Smooth muscle cell (in vitro differentiated cells): ENCODE data around the gene MPP2. TPM values are rescaled to one million over a fixed set of nuclear protein-coding genes. Genes with fewer than 3 reads are reported as not detected.
"Not testable (repeated sequence)": the region's sequence is repeated elsewhere in the genome, so short reads cannot be mapped to it uniquely, and the experiment has no call there.

ENCODE experiments used
- DNase-seq: peaks from one replicate; lab custom pipeline; 2025; ENCODE audit not compliant: unreplicated experiment; lab: John Stamatoyannopoulos, UW
- H2AFZ ChIP-seq: fragments of 200-600 bp; sonication (generic); 2 replicates; pipeline ENCODE4 v1.6.0; 2016; ENCODE audit warnings: antibody characterized with exemption, low read depth, mild to moderate bottlenecking
- H3F3A ChIP-seq: fragments of 200-600 bp; sonication (generic); 2 replicates; pipeline ENCODE4 v1.6.0; 2017; ENCODE audit warnings: antibody characterized with exemption, low read depth
- H3K27ac ChIP-seq: fragments of 200-600 bp; sonication (generic); 2 replicates; pipeline ENCODE4 v1.5.1; 2016; ENCODE audit warnings: low read depth, mild to moderate bottlenecking
- H3K27me3 ChIP-seq: fragments of 200-600 bp; sonication (generic); 2 replicates; pipeline ENCODE4 v1.6.1; 2016; ENCODE audit warnings: low read depth, mild to moderate bottlenecking
- H3K36me3 ChIP-seq: fragments of 200-600 bp; sonication (generic); 2 replicates; pipeline ENCODE4 v1.5.1; 2016; ENCODE audit warnings: low read depth
- H3K4me1 ChIP-seq: fragments of 200-600 bp; sonication (generic); 2 replicates; pipeline ENCODE4 v1.5.1; 2016; ENCODE audit warnings: low read depth
- H3K4me2 ChIP-seq: fragments of 200-600 bp; sonication (generic); 2 replicates; pipeline ENCODE4 v1.6.0; 2016; ENCODE audit warnings: mild to moderate bottlenecking
- H3K4me3 ChIP-seq: fragments of 200-600 bp; sonication (generic); 2 replicates; pipeline ENCODE4 v1.5.1; 2016; ENCODE audit warnings: mild to moderate bottlenecking
- H3K79me2 ChIP-seq: fragments of 200-600 bp; sonication (generic); 2 replicates; pipeline ENCODE4 v1.6.0; 2016; ENCODE audit warnings: low read depth, mild to moderate bottlenecking
- H3K9ac ChIP-seq: fragments of 200-600 bp; sonication (generic); 2 replicates; pipeline ENCODE4 v1.6.0; 2016; ENCODE audit warnings: low read depth
- H3K9me3 ChIP-seq: fragments of 200-600 bp; sonication (generic); replicated peaks from 2 replicates; pipeline ENCODE4 v1.5.1; 2016; ENCODE audit warnings: low read depth
- H4K20me1 ChIP-seq: fragments of 200-600 bp; sonication (generic); 2 replicates; pipeline ENCODE4 v1.6.0; 2016; ENCODE audit warnings: low read depth
- CTCF ChIP-seq: fragments of 200-600 bp; sonication (generic); IDR thresholded peaks from 2 replicates; pipeline ENCODE4 v1.5.1; 2017; ENCODE audit warnings: borderline replicate concordance, mild to moderate bottlenecking, antibody characterized with exemption; ENCODE audit not compliant: insufficient read depth, poor library complexity, severe bottlenecking
- WGBS: methylation state at CpG from one replicate; pipeline ENCODE4 v1.1.7; 2016; ENCODE audit warnings: low lambda C conversion rate; 5-methylcytosine and 5-hydroxymethylcytosine counted together
- polyA plus RNA-seq: library from polyadenylated mRNA; unstranded; fragments of >200 nt; fragmentation: Nextera tagmentation; extraction: Ambion mirVana; gene quantifications from 2 replicates; pipeline ENCODE4 v1.2.1, GENCODE V29; 2016
- total RNA-seq: library from RNA; depleted of rRNA; stranded (reverse); fragments of >200 nt; gene quantifications from 2 replicates; pipeline ENCODE4 v1.2.3, GENCODE V29; 2014

The MPP2 gene
- total and polyA plus RNA-seq, 2 experiments from 2014 or later = 15.4 to 19.4 TPM

- H3K4me1 ChIP-seq = peaks cover 5% of the 10 kb centered on the region
- H3K4me3 ChIP-seq = no peak within 1 kb of the TSS
- DNase-seq = no peak
- no peak within 1 kb of the TSS for H3K4me2 ChIP-seq
- TF ChIP-seq CTCF = no peak
- no peaks in the 10 kb centered on the region for H3F3A ChIP-seq
- no peak within 1 kb of the TSS for H3K9ac ChIP-seq
- H3K27ac ChIP-seq = no peak within 1 kb of the TSS
- no peaks in the 10 kb centered on the region for H3K36me3 ChIP-seq
- H3K9me3 ChIP-seq = no peaks in the 10 kb centered on the region
- H2AFZ ChIP-seq = no peak within 1 kb of the TSS
- 84% methylated on average over 17 of the region's 17 CpGs for WGBS
- peaks cover 18% of the 10 kb centered on the region for H3K27me3 ChIP-seq
- no peaks in the 10 kb centered on the region for H3K79me2 ChIP-seq
- H4K20me1 ChIP-seq = no peaks in the 10 kb centered on the region
These were observed 34.8 kb upstream of the MPP2 start, which contains the start of gene PPY for GRCh38 chr17:43942051-43942685. Gene PPY (minus strand): TSS chr17:43942476. CDS start chr17:43941654, 822 bp downstream.

GRCh38 chr17:43940630-43941029 is 33.3 kb upstream of the MPP2 start:
- no peak overlapping the region for H3K4me2 ChIP-seq
- H4K20me1 ChIP-seq = no peaks in the 10 kb centered on the region
- no peak overlapping the region for H3K27ac ChIP-seq
- no peak overlapping the region for H2AFZ ChIP-seq
- peaks cover 18% of the 10 kb centered on the region for H3K27me3 ChIP-seq
- H3K79me2 ChIP-seq = no peaks in the 10 kb centered on the region
- H3K9ac ChIP-seq = no peak overlapping the region
- no peak overlapping the region for H3K4me3 ChIP-seq
- H3K9me3 ChIP-seq = no peaks in the 10 kb centered on the region
- TF ChIP-seq CTCF = peak; percentile 62
- no peaks in the 10 kb centered on the region for H3F3A ChIP-seq
- peak; percentile 14 for DNase-seq
- H3K36me3 ChIP-seq = no peaks in the 10 kb centered on the region
- H3K4me1 ChIP-seq = peaks cover 5% of the 10 kb centered on the region
- 55% methylated on average over 7 of the region's 7 CpGs for WGBS

GRCh38 chr17:43939886-43940285 is 32.5 kb upstream of the MPP2 start:
- H3K9me3 ChIP-seq = no peaks in the 10 kb centered on the region
- H3K79me2 ChIP-seq = no peaks in the 10 kb centered on the region
- H3K27ac ChIP-seq = no peak overlapping the region
- no peak overlapping the region for H3K4me2 ChIP-seq
- H4K20me1 ChIP-seq = no peaks in the 10 kb centered on the region
- H2AFZ ChIP-seq = no peak overlapping the region
- H3K36me3 ChIP-seq = no peaks in the 10 kb centered on the region
- no peaks in the 10 kb centered on the region for H3F3A ChIP-seq
- no peak overlapping the region for H3K4me3 ChIP-seq
- TF ChIP-seq CTCF = no peak
- H3K27me3 ChIP-seq = peaks cover 18% of the 10 kb centered on the region
- 98% methylated on average over 5 of the region's 5 CpGs for WGBS
- no peak for DNase-seq
- H3K9ac ChIP-seq = no peak overlapping the region
- H3K4me1 ChIP-seq = peaks cover 5% of the 10 kb centered on the region

GRCh38 chr17:43939452-43939851 is 32.1 kb upstream of the MPP2 start:
- WGBS = 94% methylated on average over 3 of the region's 3 CpGs
- H3K79me2 ChIP-seq = not testable (repeated sequence)
- H3K27me3 ChIP-seq = peaks cover 18% of the 10 kb centered on the region

More at GRCh38 chr17:43939452-43939851, 32.1 kb upstream of the MPP2 start:
- H3K9ac ChIP-seq, H3K4me1 ChIP-seq, H2AFZ ChIP-seq, H3K4me2 ChIP-seq, H3K36me3 ChIP-seq, H3K27ac ChIP-seq, H3K9me3 ChIP-seq, DNase-seq, H4K20me1 ChIP-seq, H3K4me3 ChIP-seq, H3F3A ChIP-seq: not testable (repeated sequence)
